NCI-H1436 treated with DMSO at 0.1 percent for 48 hours (cell line): ENCODE data around the gene PALLD.
"Not testable (repeated sequence)": the region's sequence is repeated elsewhere in the genome, so short reads cannot be mapped to it uniquely, and the experiment has no call there.

Experiments
- DNase-seq: peaks from one replicate; lab custom pipeline; 2025; lab: John Stamatoyannopoulos, UW

The PALLD gene

GRCh38 chr4:168796362-168797106, 299.7 kb downstream of the PALLD start:
- DNase-seq: no peak

- no peak for DNase-seq
Observed at GRCh38 chr4:168797194-168797593, 300.3 kb downstream of the PALLD start.

DNA sequence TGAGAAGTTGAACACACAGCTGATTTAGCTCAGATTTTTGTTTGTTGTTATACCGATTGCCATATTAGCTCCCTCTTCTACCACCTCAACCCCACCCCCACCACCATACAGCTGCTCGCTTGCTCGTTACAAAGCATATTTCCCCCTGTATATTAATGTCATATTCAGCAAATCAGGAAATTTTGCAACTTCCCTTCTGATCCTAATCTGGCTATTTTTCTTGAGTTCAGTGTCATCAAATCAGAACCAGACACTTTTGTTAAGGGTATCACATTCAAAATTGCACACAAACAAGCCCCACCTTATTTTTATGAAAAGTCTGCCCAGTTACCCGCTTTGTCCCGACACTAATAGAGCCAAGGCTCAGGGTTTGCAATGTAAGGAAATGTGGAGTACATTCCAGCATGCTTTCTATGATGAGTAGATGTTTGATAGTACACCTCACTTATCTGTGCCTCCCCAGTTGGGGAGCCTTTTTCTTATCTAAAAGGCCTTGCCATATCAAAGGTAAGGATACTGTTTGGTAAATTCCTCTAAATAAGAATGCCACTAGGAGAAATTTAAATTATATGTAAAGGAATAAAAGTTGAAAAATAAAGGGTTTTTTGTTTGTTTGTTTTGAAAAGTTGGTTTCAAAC, 301.0 kb downstream of the PALLD start:
- DNase-seq: no peak

- no peak for DNase-seq
Observed at GRCh38 chr4:168800926-168801325, 304.1 kb downstream of the PALLD start.

GRCh38 chr4:168802222-168802621, 305.4 kb downstream of the PALLD start:
- DNase-seq: no peak

GRCh38 chr4:168803052-168803451, 306.2 kb downstream of the PALLD start:
- not testable (repeated sequence) for DNase-seq

DNA sequence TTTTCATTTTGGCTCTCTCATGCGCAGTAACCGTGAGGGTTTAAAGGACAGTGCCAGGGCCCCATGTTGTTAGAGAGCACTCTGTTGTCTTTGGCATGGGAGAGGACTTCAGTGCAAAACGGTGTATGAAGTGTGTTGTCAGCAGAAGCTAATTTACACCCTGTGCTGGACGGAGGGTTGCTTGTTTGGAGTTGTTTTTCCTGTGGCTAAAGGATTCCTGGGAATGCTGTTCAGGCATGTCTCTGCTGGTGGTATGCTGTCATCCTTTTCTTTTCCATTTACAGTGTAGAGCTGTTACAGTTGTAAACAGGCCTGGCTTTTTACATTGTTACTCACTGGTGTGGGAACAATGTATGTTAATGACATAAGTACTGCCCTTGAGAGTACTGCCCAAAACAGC, 306.9 kb downstream of the PALLD start:
- DNase-seq: no peak

- DNase-seq: no peak
Observed at GRCh38 chr4:168804146-168804545, 307.3 kb downstream of the PALLD start.

- DNase-seq: no peak
Observed at GRCh38 chr4:168805341-168805740, 308.5 kb downstream of the PALLD start.

DNA sequence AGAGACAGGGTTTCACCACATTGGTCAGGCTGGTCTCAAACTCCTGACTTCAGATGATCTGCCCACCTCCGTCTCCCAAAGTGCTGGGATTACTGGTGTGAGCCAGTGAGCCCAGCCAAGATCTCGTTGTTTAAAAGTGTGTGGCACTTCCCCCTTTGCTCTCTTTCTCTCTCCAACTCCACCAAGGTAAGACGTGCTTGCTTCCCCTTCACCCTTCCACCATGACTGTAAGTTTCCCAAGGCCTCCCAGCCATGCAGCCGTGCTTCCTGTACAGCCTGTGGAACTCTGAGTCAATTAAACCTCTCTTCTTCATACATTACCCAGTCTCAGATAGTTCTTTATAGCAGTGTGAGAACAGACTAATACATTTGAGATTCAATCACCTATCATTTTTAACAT, 309.4 kb downstream of the PALLD start:
- not testable (repeated sequence) for DNase-seq

DNA sequence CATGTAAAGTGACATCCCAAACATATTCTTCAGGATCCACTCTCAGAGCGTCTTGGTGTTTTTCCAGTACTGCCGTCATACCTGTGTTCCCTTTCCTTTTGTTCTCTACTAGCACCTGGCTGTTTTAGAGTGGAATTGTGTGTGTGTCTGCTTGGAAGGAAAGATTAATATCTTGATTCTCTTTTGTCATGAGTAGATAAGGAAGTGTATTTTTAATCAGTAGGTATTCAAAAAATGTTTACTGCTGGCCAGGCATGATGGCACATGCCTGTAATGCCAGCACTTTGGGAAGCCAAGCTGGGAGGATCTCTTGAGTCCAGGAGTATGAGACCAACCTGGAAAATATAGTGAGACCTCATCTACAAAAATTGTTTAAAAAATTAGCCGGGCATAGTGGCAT, 314.4 kb downstream of the PALLD start:
- DNase-seq: no peak

GRCh38 chr4:168811786-168812651, 315.2 kb downstream of the PALLD start:
- peak; percentile 53 for DNase-seq

DNA sequence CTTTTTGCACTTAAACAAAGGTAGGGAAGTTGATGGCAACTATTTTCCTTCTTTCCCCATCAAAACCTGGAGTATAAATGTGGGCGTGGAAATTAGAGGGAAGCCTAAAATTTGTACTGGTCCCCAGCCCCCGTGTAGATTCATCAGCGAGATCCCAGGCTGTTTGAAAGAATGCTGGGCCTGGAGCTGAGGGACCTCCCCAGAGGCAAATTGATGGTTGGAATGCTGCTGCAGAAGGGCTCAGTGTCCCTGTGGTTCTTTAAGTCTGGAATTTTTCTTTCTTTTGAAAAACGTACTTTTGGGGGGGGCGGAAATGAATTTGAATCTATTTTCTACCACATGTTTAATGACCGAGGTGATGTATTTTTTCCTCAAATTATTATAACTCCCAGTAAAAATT, 316.0 kb downstream of the PALLD start:
- no peak for DNase-seq

DNA sequence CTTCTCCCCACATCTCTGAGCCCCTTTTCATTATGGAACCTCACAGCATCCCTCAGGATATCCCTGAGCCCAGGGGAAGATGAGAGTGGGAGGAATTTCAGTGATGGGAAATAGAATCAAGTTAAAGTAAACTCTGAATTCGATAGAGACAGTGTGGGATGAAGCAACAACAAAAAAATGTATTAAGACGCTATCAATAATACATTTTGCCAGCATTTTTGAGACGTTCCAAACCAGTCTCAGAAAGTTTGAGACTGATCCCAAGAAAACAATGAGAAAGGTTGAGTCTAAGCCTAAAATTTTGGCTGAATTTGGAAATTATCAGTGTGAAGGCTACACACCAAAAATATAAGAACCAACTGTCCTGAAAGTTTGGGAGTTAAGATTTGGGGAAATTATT, 317.0 kb downstream of the PALLD start:
- no peak for DNase-seq

DNA sequence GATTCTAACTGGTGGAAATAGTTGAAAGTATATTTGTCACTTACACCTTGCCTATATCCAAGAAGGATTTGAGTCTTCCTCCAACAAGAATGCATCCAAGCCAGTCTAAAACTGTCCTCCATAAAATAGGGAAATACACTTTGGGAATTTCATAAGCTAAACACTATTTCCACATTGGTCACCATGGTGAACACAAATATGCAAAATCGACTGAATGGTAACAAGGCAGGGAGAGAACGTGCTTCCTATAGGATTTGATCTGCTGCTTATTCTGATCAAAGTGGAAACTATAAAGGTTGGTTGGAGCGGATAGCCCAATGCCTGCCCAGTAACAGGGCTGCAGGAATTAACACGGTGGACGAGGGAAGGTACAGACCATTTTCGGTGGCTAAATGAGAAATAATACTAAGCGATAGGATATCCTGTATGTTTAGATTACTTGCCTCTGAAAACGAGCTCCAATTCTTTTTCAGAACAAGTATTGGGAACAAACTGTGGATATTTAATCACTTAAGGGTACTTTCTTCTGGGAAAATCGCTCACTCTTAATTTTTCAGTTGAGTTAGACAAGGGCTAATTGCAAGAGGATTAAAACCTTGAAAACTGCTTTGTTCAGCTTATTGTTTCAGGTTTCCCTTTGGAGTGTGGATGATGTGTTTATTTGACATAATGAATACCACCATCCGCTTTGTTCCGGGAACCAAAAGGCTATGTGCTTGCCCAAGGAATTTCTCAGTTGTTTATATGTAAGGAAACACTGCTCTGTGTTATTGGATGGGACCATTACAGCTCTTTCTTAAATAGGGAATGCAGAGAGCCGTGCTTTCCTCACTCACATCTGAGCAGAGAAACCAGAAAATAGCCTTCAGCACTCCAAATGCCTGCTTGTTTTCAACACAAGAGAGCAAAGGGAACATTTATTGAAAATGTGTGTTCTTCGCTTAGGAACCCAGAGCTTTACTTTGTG, 318.8 kb downstream of the PALLD start:
- no peak for DNase-seq

DNA sequence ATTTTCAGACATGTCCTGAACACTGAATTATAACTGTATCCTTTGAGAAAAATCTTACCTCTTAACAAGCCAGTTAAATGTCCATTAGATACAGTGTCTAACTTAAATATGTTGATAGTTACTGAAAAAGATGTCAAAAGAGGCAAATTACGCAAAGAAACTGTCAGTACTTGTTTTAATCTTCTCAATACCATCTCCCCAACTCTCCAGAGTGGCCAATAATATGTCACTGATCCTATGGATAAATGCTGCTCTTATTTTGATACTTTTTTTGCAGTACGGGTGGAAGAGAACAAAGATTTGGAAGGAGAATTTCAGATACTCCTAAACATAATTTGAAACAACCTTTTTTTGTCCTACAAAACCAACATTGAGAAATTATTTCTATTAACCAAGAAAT, 320.5 kb downstream of the PALLD start:
- DNase-seq: no peak

GRCh38 chr4:168822481-168822880, 325.6 kb downstream of the PALLD start:
- DNase-seq: no peak

GRCh38 chr4:168825975-168826374, 329.1 kb downstream of the PALLD start:
- DNase-seq: no peak

DNA sequence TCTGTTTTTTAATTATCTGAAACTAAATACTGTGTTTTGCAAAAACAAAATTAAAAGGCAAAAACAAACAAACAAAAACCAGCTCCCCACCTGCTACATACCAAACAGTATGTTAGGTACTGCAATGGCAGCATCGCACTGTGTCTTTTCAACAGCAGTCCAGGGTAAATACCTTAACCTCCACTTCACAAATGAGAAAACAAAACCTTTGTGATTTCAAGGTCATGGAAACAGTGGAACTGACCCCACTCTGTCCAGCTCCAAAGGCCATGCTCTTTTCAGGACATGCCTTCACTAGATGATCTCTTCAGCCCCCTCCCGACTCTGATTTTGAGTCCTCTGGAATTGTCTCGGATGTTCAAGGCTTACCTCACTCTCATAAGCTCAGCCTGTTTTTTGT, 329.8 kb downstream of the PALLD start:
- DNase-seq: no peak

DNA sequence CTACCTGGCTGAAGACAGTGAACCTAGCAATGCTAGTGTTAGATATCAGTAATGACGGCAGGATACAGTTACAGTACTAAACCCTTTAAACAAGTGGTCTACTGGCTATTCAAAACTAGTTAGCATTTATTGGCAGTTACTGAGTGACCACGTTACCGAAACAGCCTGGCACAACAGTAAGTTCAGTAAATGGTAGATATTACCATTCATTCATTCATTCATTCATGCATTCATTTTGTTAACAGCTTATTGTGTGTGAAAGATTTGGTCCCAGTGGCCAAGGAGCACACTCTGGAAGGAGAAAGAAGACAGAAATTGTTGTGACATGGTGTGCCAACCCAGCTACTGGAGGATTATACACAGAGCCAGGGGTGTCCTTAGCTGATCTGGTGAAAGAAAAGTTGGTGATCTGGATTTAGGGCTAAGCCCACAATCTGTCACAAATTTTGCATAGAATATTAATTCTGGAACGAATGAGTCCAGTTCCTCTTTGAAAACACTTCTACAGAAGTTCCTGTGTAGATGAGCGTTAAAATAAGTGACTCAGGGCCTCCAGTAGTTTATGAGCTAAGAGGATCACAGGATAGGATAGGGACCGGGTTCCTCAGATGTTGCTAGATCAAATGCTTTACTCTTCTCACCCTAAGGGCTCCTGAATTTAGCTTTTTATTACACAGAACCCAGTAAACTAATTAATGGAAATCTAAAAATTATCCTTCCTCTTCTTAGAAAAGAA, 334.1 kb downstream of the PALLD start:
- DNase-seq: no peak

DNA sequence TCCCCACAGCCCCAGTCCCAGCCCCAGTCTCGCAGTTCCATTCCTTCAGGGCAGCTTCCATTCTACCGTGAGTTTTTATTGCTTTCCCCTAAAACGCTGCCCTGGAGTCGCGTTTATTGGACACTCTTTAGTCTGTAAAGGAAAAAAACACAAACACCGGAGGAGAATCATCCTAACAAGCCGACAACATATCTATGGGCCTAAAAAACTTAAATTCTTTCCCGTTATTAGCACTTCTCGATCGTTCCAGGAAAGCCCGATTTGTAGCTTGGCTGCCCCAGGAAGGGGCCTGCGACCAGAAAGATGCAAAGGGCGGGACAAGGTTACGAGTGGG, 334.7 kb downstream of the PALLD start:
- no peak for DNase-seq
